T-helper 2 cell (primary cell): ENCODE results near the gene C13orf42.
A peak's percentile ranks its signal among the peaks of the same experiment; 100 is the strongest.
"Not testable (repeated sequence)": the region's sequence is repeated elsewhere in the genome, so short reads cannot be mapped to it uniquely, and the experiment has no call there.

Experiments
- DNase-seq, 5 experiments: peaks; one replicate each; pipeline versions ENCODE4 v3.0.0 to v3.0.0-alpha.2; 2012 to 2022

Gene C13orf42

DNA sequence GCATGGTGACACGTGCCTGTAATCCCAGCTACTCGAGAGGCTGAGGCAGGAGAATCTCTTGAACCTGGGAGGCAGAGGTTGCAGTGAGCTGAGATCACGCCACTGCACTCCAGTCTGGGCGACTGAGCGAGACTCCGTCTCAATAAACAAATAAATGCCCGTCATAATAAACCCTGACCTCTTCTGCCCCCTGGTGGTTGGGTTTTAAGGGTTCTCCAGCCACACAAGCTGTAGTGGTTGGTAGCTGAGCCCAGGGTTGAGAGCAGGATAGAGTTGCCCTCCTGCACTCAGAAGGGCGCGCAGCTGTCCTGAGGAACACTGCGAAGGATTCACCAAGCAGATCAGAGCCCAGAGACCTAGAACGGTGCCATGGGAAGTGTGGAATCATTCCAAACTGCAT lies 9.8 kb upstream of the C13orf42 start:
- DNase-seq: peak in 1 of 5 experiments; percentile 48

DNA sequence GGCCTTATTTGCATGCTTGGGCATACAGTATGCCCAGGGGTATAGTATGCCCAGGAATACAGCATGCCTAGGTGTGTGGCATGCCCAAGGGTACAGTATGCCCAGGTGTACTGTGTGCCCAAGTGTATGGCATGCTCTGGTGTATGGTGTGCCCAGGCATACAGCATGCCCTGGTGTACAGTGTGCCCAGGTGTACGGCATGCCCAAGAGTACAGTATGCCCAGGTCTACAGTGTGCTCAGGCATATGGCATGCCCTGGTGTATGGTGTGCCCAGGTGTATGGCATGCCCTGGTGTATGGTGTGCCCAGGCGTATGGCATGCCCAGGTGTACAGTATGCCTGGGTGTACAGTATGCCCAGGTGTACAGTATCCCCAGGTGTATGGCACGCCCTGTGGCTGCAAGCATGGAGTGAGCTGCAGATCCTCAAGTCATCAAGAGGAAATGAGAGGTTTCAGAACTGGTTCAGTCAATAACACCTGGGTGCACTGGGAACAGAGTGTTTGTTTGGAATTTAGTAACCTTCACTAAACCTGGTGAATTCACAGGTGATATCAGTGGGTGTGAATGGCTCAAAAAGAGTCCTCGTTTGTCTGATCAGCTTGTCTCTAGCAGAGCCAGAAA lies 7.8 kb upstream of the C13orf42 start:
- no peak for DNase-seq

DNA sequence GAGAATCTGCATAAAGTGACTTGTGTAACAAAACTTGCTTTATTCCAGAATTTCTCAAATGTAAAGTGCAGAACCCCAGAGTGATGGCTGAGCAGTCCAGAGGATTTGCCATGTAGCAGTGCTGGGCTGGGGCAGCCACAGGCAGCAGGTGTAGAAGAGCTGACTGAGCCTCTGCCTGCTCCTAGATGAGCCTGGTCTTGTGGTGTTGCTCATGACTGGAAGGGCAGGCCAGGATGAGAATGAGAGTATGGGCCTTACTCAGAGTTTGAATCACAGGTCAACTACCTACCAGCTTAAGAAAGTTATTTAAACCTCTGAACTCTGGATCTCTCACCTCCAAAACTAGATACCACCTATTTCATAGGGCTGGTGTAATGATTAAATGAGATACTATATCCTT lies 2.9 kb upstream of the C13orf42 start:
- DNase-seq: no peak

DNA sequence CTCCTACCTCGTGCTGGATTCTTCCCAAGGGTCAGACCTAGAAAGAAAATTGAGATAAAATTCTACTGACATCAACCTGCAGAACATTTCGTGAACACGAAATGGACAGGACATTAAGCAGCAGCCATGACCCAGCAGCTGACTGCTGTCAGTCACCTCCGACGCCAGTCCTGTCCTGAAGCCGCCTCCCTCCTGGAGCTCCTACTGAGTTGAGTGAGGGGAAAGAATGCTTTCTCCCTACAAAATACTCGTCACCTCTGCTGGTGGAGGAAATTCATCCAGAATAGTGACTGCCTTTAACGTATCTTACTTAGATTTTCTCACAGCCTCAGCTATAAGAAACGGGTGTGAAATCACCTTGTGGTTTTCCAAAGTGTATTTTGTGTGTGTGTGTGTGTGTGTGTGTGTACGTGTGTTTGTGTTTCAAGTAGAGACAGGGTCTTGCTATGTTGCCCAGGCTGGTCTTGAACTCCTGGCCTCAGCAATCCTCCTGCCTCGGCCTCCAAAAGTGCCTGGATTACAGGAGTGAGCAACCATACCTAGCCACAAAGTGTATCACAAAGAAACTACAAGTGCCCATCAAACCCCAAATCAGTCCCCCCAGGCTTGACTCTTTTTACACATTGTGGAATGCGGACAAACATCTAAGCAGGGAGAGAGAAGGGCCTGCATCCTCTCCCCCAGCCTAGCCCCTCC lies 2.3 kb upstream of the C13orf42 start:
- no peak for DNase-seq

DNA sequence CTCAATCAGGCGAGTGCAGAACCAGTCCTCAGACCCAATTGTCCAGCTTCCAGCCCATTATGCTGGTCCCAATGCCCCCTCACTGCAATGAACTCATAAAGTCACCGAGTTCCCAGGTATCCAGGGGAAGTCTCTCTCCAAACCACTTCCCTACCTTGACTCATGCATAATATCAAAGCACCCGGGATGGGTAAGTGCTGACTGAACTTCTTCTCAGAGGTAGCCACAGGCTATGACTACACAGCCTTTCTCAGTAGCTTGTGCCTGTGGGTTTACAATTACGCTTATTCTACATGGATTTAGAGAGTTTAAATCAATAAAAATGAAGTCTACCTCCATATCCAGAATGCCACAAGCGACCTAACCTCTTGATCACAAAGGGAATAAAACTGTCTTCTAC lies 1.7 kb upstream of the C13orf42 start:
- no peak for DNase-seq

DNA sequence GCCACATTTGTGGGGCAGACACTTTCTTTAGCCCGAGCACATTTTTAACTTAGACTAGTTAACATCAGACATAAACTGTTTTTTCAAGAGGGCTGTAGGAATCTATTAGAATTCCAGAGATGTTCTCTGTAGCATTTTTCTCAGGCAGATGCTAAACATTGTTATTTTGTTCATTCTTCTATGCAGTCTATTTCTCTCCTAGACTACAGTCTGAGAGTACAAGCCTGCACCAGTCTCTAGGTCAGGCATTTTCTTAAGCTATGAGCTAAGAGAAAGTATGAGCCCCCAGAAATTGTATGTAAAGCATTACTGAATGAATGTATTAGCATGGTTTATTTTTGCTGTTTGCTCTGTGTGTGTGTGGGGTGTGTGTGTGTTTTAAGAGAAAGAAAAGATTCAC lies 923 bp upstream of the C13orf42 start:
- no peak for DNase-seq

DNA sequence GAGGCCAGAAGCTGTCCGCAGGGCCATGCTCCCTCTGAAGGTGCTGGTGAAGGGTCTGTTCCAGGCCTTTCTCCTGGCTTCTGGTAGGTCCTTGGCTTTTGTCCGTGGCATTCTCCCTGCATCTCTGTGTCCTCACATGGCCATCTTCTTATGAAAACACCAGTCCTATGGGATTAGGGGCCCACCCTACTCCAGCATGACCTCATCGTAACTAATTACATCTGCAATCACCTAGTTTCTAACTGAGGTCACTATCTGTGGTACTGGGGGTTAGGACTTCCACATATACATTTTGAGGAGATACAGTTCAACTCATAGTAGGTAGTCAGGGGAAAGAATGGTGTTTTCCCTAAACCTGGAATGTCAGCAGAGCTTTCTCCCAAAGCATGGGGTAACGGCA lies 3.1 kb downstream of the C13orf42 start:
- no peak for DNase-seq

DNA sequence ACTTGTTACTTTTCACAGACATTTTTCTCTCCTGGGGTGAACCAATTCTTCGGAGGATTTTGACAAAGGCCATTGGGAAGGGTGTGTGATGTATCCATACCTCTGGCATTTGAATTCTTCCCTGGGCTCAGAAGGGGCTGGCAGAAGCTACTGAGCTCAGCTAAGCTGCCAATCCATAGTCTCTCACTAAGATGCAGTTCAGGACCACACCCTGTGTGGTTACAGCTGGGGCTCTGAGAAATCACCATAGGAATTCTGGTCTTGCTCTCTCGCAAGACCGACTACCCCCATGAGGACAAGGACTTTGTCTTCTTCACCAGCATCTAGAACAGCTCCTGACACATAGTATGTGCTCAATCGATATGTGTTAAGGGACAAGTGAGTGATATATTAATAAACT lies 6.0 kb downstream of the C13orf42 start:
- DNase-seq: no peak

DNA sequence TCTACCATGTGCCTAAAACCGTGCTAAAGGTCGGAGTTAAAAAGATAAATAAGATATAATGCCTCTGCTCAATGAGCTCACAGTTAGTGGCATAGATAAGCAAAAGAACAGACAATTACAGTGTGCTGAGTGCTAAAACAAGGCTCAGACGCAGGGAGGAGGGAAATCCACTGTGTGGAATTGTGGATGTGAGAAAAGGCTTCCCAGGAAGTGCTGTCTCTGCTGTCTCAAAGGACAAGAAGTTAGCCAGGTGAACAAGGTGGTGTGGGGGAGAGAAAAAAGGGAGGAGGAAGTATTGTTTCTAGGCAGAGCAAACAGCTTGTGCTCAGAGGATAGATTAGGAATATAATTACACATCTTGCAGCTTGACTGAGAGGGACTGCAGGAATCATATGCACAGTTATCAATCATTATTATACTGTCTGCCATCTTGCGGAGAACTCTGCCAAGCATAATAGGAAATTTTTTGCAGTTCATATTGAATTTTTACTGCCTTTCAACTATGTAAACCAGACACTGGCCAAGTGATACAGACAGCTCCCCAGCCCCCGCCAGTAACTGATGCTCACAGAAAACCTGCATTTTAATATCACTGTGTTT lies 9.3 kb downstream of the C13orf42 start:
- no peak for DNase-seq

DNA sequence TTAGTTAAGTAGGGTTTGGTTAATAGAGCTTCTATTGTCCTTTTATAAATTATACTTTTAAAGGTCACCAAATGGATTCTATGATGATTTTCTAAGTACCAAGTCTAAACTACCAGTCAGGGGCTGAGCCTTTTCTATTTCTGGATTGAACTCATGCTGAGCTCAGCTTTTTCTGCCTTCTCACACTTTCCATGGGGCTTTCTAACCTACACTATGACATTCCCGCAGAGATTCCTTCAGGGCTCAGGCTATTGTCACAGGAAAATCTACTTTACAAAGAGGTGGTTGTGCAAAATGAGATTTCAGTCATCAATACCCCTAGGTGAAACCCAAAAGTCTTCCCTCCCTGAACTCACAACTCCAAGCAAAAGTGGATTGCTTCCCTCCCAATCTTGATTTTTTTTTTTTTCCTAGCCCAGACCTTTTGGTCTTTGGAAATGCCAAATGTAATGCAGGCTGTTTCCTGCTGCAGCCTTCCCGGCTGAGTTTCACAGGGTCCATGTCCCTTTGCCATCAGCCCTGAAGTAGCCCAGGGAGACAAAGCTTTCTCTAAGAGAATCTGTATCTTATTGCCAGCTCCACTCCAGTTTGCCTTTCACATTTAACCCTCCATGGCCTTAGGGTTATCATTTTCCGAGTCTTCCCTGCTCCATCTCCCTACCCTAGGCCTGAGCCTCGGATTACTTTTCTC lies 13.6 kb downstream of the C13orf42 start:
- DNase-seq: no peak

DNA sequence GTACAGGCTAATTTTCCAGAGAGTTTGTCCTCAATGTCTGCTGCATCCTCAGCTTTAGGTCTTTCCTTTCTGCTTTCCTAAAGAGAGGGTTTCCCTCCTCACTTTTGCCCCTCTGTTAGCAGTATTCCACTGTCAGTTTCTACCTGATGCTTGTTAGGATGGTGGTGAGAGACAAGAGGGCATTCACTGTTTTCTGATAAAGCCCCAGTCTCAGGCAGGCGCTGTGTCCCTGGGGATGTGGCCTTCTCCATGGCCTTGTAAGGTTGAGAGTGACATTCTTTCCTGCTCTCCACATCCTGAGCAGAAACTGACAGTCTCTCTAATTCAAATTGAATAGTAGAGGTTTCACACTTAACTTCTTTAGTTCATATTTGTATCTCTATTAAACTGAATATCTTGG lies 14.9 kb downstream of the C13orf42 start:
- DNase-seq: no peak

DNA sequence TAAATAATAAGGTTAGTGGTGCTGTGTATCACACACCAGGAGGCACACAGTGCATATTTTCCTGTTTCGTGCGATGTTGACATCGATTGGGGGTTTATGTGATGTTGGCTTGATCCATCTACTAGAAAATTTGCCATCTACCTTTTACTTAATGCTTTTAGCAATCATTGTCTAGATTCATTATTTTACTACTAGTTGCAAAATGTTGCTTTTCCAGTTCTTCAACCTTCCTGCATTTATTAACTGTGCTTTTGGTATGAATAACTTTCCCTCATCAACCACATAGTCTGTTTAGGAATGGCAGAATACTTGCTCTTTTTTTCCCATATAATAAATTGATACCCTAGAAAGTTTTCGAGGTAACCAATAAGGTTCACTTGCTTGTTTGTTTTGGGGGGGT lies 17.5 kb downstream of the C13orf42 start:
- no peak for DNase-seq

DNA sequence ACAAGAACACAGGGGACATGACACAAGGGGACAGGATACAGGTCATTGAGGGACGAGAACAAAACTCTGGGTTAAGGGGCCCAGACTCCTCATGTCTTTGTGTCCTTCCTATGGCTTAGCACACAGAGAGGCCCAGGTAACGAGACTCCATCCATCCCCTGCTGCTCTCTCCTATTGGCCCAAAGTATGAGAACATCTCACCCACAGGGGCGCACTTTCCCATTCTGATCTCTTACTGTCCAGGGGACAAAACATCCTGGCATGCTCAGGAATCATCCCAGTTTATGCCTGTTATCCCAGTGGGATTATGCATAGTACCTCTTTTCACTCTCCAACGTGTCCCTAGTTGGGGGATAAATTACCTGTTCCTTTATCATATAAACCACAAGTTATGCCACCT lies 19.2 kb downstream of the C13orf42 start:
- no peak for DNase-seq

DNA sequence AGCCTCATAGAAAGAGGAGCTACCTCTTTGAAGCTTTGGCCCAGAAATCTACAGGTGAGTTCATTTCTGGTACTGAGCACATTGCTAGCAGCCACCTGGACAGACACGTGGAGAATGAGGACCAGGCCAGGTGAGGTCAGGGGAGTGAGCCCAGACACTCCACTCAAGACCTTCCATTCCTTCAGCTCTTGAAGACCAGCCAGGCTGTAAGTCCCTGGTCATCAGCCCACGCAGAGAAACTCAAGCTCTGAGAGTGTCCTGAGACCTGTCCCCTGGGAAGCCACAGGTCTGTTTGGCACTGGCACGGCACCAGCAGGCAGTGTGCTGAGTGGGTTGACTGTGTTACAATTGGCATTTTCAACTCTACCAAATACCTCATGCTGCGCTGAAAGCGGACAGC lies 27.4 kb downstream of the C13orf42 start:
- no peak for DNase-seq

DNA sequence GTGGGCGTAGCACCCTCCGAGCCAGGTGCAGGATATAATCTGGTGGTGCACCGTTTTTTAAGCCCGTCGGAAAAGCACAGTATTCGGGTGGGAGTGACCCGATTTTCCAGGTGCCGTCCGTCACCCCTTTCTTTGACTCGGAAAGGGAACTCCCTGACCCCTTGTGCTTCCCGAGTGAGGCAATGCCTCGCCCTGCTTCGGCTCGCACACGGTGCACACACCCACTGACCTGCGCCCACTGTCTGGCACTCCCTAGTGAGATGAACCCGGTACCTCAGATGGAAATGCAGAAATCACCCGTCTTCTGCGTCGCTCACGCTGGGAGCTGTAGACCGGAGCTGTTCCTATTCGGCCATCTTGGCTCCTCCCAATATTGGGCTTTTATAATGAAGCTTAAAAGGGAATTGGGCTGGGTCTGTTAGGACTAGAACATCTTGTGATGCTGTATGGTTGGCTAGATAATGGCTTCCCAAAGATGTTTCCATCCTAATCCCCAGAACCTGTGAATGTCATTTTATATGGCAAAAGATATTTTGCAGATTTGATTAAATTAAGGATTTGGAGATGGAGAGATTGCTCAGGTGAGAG lies 30.5 kb downstream of the C13orf42 start:
- DNase-seq: not testable (repeated sequence)

DNA sequence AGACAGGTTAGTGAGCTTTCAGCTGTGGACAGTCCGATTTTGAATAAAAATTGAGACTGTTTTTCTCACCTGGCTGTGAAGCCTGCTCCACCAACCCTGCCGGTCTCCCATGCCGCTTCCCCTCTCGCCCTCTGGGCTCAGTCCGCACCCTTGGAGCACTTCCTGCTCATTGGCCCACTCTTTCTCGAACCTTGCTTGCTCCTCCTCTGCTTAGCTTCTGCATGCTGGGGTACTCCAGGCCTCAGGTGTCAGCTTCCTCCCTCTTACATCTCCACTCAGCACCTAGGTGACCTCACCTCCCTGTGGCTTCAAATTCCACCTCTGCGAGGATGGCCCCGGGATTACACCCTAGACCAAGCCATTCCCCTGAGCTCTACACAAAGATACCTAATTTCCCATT lies 39.6 kb downstream of the C13orf42 start:
- DNase-seq: no peak

DNA sequence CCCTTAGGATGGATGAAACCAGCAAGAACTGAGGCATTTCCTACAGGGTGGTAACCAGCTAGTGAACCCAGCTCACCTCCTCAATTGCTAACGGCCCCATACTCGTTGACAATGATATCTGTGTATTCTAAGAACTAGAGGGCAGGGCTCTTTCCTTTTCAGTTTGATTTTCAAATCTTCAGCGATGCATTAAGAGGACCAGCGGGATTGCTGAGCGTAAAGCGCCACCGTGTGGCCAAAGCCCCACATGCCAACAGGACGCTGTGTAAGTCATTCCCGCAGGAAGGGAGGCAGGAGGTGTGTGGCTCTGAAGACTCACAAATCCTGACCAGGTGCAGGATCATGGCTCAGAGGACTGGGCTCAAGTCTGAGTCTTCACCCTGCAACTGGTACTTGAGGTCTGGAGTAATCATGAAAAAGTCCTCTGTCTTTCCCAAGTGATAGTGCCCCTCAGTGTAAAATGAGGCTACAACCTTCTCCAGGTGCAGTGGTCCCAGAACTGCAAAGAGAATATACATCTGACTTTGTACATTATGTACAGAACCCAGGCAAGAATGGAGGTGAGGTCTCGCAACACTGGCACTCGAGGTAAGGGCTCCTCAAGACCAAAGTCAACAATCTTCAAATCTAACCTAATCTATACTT lies 40.9 kb downstream of the C13orf42 start:
- DNase-seq: peak; percentile 35 to 81 (median 62)

DNA sequence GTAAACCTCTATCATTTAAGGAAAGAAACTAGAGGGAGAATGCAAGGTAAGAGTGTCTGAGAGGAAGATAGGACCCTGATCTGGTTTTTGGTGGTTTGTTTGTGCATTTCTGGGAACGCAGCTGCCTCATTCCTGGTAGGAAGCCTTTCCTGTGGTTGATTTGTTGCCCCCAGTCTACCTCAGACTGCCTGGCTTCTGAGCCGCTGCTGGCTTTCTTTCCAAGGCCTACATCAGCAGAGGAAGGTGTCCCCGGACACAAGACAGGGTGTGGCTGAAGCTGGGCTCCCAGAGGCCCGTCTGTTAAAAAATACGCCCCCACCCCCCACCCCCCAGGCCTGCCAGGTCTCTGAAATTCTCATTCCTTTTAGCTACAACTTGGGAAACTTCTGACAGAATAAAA lies 42.6 kb downstream of the C13orf42 start:
- DNase-seq: no peak

DNA sequence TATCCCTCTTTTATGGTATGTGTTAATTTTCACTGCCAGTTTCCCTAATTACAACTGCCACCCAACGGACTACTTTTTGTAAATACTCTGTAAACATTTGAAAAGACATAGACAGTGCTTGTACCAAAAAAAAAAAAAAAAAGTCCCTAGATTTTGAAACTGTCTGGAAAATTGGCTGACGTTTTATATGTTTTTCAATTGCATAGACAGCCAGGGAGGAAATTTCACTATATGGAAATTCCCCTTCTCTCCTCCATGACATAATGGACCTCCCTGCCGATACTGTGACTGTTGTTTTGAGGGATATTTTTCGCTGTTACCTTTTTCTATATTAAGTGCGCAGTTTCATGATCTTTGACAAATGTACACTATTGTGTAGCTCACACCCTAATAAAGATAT lies 43.4 kb downstream of the C13orf42 start:
- DNase-seq: no peak

DNA sequence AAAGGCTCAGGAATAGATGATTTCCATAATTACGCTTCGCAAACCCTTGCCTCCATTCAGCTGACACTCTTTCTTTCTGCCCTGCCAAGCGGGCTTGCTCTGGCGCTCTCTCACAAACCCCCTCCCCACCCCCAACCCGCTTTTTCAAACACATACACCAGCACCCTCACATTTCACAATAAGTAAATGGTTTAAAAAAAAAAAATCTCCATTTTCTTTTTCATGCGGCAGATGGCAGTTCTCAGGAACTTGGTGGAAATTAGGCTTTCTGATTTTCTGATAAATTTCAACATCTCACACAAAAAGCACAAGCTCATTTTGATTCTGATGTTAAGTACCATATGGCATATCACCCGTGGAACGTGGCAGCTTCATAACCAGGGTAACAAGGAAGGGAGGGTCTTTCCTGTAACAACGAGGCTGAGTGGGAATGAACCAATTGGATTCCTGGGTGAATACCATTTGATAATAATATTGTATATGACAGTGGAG lies 43.8 kb downstream of the C13orf42 start:
- peak in 1 of 5 experiments; percentile 14 for DNase-seq

DNA sequence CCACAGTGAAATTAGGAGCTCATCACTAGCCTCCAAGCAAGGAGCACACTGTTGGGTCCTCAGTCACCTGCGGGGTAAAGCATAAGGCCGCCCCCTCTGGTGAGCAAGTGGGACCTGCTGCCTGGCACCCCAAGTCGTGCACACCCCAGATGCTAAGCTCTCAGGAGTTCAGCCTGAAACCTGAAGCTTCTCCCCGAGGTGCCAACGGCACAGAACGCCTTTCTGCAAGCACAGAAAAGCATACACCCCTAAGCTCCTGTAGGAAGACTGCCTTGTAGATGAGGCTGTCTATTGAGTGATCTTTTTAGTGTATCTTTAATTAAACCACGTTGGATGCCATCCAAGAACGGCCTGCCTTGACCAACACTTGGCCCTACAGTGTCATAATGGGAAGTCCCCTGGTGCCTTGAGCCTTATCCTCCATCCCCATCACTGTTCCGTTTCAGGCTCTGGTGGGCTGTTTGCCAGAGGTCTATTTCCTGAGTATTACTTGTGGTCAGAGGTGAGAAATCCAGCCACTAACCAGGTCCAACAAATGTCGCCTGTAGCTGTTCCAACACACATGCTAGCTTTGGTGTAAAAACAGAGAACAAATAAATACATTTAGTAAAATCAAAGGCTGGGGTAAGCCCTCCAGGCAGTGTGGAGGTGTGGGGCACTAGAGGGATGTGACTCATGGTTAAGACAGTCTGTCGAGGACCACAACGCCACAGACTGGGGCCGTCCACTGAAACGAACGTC lies 44.8 kb downstream of the C13orf42 start:
- peak in 1 of 5 experiments; percentile 30 for DNase-seq
